Calu3 (cell line): ENCODE results near the gene MIEF1. TPM values are rescaled to one million over a fixed set of nuclear protein-coding genes. Genes with fewer than 3 reads are reported as not detected.

Experiments
- BruUV-seq: library from RNA; stranded (reverse); fragments of 400-500 nt; replicated peaks from 2 replicates; lab custom pipeline; 2021; lab: Mats Ljungman, UMichigan
- CTCF ChIA-PET: fragments of 300-600 bp; sonication (Branson Sonifier 250); formaldehyde crosslinking; loops from one replicate; lab custom pipeline; 2022; ENCODE audit warnings: antibody characterized with exemption; lab: Charles Lee
- DNase-seq: peaks from one replicate; pipeline ENCODE4 v3.0.0; 2022
- H3K27ac Mint-ChIP-seq: one replicate; pipeline ENCODE4 v1.8.0; 2022; ENCODE audit warnings: mixed read lengths; ENCODE audit not compliant: unreplicated experiment
- H3K27me3 Mint-ChIP-seq: one replicate; pipeline ENCODE4 v1.8.0; 2022; ENCODE audit warnings: mixed read lengths; ENCODE audit not compliant: unreplicated experiment
- H3K36me3 Mint-ChIP-seq: one replicate; pipeline ENCODE4 v1.8.0; 2022; ENCODE audit warnings: mild to moderate bottlenecking, moderate library complexity, mixed read lengths; ENCODE audit not compliant: insufficient read depth, unreplicated experiment
- H3K4me1 Mint-ChIP-seq: one replicate; pipeline ENCODE4 v1.8.0; 2022; ENCODE audit warnings: mild to moderate bottlenecking, low read depth, mixed read lengths; ENCODE audit not compliant: unreplicated experiment
- H3K4me3 Mint-ChIP-seq: one replicate; pipeline ENCODE4 v1.8.0; 2022; ENCODE audit warnings: mild to moderate bottlenecking, low read depth, moderate library complexity, mixed read lengths; ENCODE audit not compliant: unreplicated experiment
- H3K9me3 Mint-ChIP-seq: one replicate; pipeline ENCODE4 v1.8.0; 2022; ENCODE audit warnings: low read depth, mixed read lengths; ENCODE audit not compliant: unreplicated experiment
- intact Hi-C: fragments of 100-400 bp; cut with micrococcal nuclease; formaldehyde crosslinking; loops from one replicate; pipeline ENCODE4 v1.10.0; 2022; ENCODE audit not compliant: unreplicated experiment
- total RNA-seq: library from RNA; stranded (reverse); gene quantifications from 2 replicates; pipeline ENCODE4 v1.2.3, GENCODE V29; 2022
- TF ChIP-seq, protein P1 (sequence below): fragments of 200-600 bp; IDR thresholded peaks from one replicate; pipeline ENCODE4 v1.8.0; 2022; ENCODE audit warnings: antibody characterized with exemption; ENCODE audit not compliant: unreplicated experiment

The MIEF1 gene
- total RNA-seq, 1 experiment from 2014 or later, result 39.2 TPM

DNA sequence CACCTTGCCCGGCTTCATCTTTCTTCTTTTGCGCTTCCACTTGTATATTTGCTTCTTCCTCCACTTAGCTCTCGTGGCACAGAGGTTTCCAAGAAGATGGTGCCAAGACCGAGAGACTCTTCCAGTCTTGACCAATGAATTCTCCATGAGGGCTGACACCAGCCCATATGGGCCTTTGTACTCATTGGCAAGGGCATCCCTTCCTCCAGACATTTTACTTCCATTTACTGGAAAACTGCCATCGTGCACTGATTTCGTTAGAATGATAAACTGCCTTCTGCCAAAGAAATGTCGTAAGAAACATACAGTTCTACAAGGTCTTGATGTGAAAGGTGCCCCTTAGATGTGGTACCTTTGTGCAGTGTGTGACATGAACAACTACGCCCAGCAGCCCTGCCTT lies 4.7 kb upstream of the MIEF1 start:
- Mint-ChIP-seq H3K4me1 (peaks cover 46% of the 10 kb centered on the region), H3K27me3 (no peaks in the 10 kb centered on the region), H3K27ac (no peak overlapping the region), H3K4me3 (no peak overlapping the region), H3K9me3 (no peaks in the 10 kb centered on the region), H3K36me3 (peaks cover 13% of the 10 kb centered on the region)
- CTCF ChIA-PET, result interaction anchor here (1.8 to 2.2 kb wide), 2 partner anchors 17 to 32 kb away, joined by 9 to 16 read pairs; no protein-coding TSS in a partner anchor
- intact Hi-C loops, result no loop called here
- DNase-seq, result no peak
- TF ChIP-seq, protein P1, sequence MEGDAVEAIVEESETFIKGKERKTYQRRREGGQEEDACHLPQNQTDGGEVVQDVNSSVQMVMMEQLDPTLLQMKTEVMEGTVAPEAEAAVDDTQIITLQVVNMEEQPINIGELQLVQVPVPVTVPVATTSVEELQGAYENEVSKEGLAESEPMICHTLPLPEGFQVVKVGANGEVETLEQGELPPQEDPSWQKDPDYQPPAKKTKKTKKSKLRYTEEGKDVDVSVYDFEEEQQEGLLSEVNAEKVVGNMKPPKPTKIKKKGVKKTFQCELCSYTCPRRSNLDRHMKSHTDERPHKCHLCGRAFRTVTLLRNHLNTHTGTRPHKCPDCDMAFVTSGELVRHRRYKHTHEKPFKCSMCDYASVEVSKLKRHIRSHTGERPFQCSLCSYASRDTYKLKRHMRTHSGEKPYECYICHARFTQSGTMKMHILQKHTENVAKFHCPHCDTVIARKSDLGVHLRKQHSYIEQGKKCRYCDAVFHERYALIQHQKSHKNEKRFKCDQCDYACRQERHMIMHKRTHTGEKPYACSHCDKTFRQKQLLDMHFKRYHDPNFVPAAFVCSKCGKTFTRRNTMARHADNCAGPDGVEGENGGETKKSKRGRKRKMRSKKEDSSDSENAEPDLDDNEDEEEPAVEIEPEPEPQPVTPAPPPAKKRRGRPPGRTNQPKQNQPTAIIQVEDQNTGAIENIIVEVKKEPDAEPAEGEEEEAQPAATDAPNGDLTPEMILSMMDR, result no peak
- BruUV-seq, result no TSS peak

DNA sequence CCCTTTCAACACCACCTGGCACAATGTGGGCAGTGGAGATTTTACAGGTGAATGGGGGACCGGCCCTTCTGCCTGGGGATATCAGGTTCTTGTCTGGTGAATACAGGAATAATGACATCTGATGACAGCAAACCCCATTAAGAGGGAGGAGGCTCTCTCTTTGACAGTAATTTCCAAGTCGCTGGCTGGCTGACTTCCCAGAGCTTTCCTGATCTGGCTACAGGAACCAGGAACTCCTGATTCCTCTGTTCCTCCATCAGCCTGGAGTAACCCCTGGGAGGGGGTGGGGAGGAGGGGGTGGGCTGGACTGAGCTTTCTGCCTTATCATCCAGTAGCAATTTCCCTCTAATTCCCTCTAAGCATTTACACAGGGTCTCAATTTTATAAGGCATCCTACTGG lies 3.7 kb upstream of the MIEF1 start:
- no peak overlapping the region for H3K27ac Mint-ChIP-seq
- no TSS peak for BruUV-seq
- TF ChIP-seq, protein P1, result no peak
- H3K27me3 Mint-ChIP-seq, result no peaks in the 10 kb centered on the region
- intact Hi-C loops, result no loop called here
- peaks cover 22% of the 10 kb centered on the region for H3K36me3 Mint-ChIP-seq
- no peak overlapping the region for H3K4me3 Mint-ChIP-seq
- CTCF ChIA-PET, result interaction anchor here (0.7 kb wide), 3 partner anchors 22 to 1531 kb away, joined by 3 to 8 read pairs (median 4); partner anchors contain the start of gene ATF4
- H3K9me3 Mint-ChIP-seq, result no peaks in the 10 kb centered on the region
- peaks cover 47% of the 10 kb centered on the region for H3K4me1 Mint-ChIP-seq
- DNase-seq, result no peak

DNA sequence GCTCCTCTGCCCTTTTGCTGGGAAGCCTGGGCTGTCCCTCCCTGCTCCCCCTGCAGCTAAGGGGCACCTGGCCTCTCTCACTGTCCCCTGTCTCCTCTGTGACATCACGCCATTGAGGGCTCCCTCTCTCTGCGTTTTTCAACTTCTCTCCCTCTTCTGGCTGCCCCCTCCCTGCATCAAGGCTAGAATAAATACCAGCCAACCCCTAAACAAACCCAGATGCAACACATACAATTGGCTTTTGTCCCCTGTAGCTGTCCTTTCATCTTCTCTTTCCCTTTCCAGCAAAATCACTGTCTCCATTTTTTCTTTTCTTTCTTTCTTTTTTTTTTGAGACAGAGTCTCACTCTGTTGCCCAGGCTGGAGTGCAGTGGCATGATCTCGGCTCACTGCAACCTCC lies 3.3 kb upstream of the MIEF1 start:
- no peak overlapping the region for H3K27ac Mint-ChIP-seq
- H3K4me3 Mint-ChIP-seq, result no peak overlapping the region
- H3K27me3 Mint-ChIP-seq, result no peaks in the 10 kb centered on the region
- CTCF ChIA-PET, result no interaction called here
- TF ChIP-seq, protein P1, result no peak
- intact Hi-C loops, result no loop called here
- H3K9me3 Mint-ChIP-seq, result no peaks in the 10 kb centered on the region
- H3K4me1 Mint-ChIP-seq, result peaks cover 47% of the 10 kb centered on the region
- BruUV-seq, result no TSS peak
- peaks cover 26% of the 10 kb centered on the region for H3K36me3 Mint-ChIP-seq
- no peak for DNase-seq

DNA sequence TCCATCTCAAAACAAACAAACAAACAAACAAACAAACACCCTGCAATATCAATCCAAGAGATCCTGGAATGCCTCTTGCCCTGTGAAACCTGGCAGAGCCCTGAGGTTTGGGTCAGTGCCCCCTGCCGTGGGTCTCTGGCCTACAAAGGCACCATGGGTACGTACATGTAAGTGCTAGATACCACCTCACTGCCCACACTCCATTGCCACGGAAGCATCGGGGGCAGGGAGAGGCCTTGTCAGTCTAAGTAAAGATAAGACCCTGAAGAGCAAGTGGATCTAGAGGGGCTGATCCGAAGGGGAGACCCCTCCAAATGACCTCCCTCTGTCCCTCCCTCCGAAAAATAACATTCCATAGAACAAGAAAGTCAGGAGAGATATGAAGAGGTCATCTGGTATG lies 2.0 kb upstream of the MIEF1 start:
- no peak for DNase-seq
- Mint-ChIP-seq H3K9me3 (no peaks in the 10 kb centered on the region), H3K27me3 (no peaks in the 10 kb centered on the region), H3K4me1 (peaks cover 43% of the 10 kb centered on the region), H3K27ac (no peak overlapping the region), H3K4me3 (no peak overlapping the region), H3K36me3 (peaks cover 36% of the 10 kb centered on the region)
- intact Hi-C loops, result no loop called here
- BruUV-seq, result no TSS peak
- CTCF ChIA-PET, result no interaction called here
- TF ChIP-seq, protein P1, result no peak
